Measurements from ENCODE around the gene FAM78B. TPM values are rescaled to one million over a fixed set of nuclear protein-coding genes. Genes with fewer than 3 reads are reported as not detected.

FAM78B gene
- total RNA-seq, 2 donors from 2014 or later: 2.3 to 4.2 TPM

GRCh38 chr1:166190400-166190799, 23.6 kb upstream of the FAM78B start:
- no peaks in the 10 kb centered on the region for H3K4me1 ChIP-seq (ENCODE audit: control insufficient read depth, insufficient read depth, low read length)
- Mint-ChIP-seq H3K4me3 (no peak overlapping the region), H3K36me3 (ENCODE audit: low read depth) (no peaks in the 10 kb centered on the region), H3K27ac (no peak overlapping the region), H3K27me3 (ENCODE audit: insufficient read depth) (peaks cover 3% of the 10 kb centered on the region), H3K9me3 (no peaks in the 10 kb centered on the region), H3K4me1 (peaks cover 2% of the 10 kb centered on the region)
- no peaks in the 10 kb centered on the region for H3K9me3 ChIP-seq (ENCODE audit: control insufficient read depth, low read length)
- no peak for DNase-seq
- no peak overlapping the region for H3K27ac ChIP-seq (ENCODE audit: low read depth, low read length)
- no peaks in the 10 kb centered on the region for H3K27me3 ChIP-seq (ENCODE audit: control insufficient read depth, insufficient read depth, low read length, poor library complexity, severe bottlenecking)
- no peak overlapping the region for H3K9ac ChIP-seq (ENCODE audit: extremely low read depth, low read length, poor library complexity, severe bottlenecking)
- no peak for TF ChIP-seq CTCF (conservative IDR thresholded peaks at IDR 0.05)
- no peaks in the 10 kb centered on the region for H3K36me3 ChIP-seq (ENCODE audit: control insufficient read depth, insufficient read depth, low read length)
- 92 to 93% methylated on average over 4 of the region's 4 CpGs for WGBS, 2 experiments (ENCODE audit: insufficient coverage in 1 of 2, insufficient read length in 1 of 2)
- no peak overlapping the region for H3K4me3 ChIP-seq (ENCODE audit: low read length)

- H3K27me3 Mint-ChIP-seq (ENCODE audit: insufficient read depth): peaks cover 2% of the 10 kb centered on the region
These were observed 22.3 kb upstream of the FAM78B start for GRCh38 chr1:166189126-166189525.

GRCh38 chr1:166185526-166185925, 18.7 kb upstream of the FAM78B start:
- H3K27me3 Mint-ChIP-seq (ENCODE audit: insufficient read depth): peaks cover 3% of the 10 kb centered on the region
- H3K27ac Mint-ChIP-seq: no peak overlapping the region
- Histone ChIP-seq H3K36me3 (ENCODE audit: control insufficient read depth, insufficient read depth, low read length) (no peaks in the 10 kb centered on the region), H3K27ac (ENCODE audit: low read depth, low read length) (no peak overlapping the region), H3K27me3 (ENCODE audit: control insufficient read depth, insufficient read depth, low read length, poor library complexity, severe bottlenecking) (no peaks in the 10 kb centered on the region), H3K9me3 (ENCODE audit: control insufficient read depth, low read length) (no peaks in the 10 kb centered on the region), H3K9ac (ENCODE audit: extremely low read depth, low read length, poor library complexity, severe bottlenecking) (no peak overlapping the region), H3K4me1 (ENCODE audit: control insufficient read depth, insufficient read depth, low read length) (no peaks in the 10 kb centered on the region), H3K4me3 (ENCODE audit: low read length) (no peak overlapping the region)
- no peak for TF ChIP-seq CTCF (conservative IDR thresholded peaks at IDR 0.05)
- no peaks in the 10 kb centered on the region for H3K36me3 Mint-ChIP-seq (ENCODE audit: low read depth)
- H3K9me3 Mint-ChIP-seq: no peaks in the 10 kb centered on the region
- DNase-seq: no peak
- no peak overlapping the region for H3K4me3 Mint-ChIP-seq
- WGBS, 2 experiments (ENCODE audit: insufficient coverage in 1 of 2, insufficient read length in 1 of 2): 87 to 100% methylated on average over 2 to 4 of the region's 4 CpGs
- H3K4me1 Mint-ChIP-seq: peaks cover 6% of the 10 kb centered on the region

More at GRCh38 chr1:166189126-166189525, 22.3 kb upstream of the FAM78B start:
- Mint-ChIP-seq H3K27ac (no peak overlapping the region), H3K36me3 (ENCODE audit: low read depth) (no peaks in the 10 kb centered on the region), H3K4me1 (no peaks in the 10 kb centered on the region), H3K4me3 (no peak overlapping the region), H3K9me3 (no peaks in the 10 kb centered on the region)
- TF ChIP-seq CTCF (conservative IDR thresholded peaks at IDR 0.05): no peak
- no peaks in the 10 kb centered on the region for H3K36me3 ChIP-seq (ENCODE audit: control insufficient read depth, insufficient read depth, low read length)
- no peak overlapping the region for H3K27ac ChIP-seq (ENCODE audit: low read depth, low read length)
- H3K4me1 ChIP-seq (ENCODE audit: control insufficient read depth, insufficient read depth, low read length): no peaks in the 10 kb centered on the region
- no peak overlapping the region for H3K4me3 ChIP-seq (ENCODE audit: low read length)
- no peak overlapping the region for H3K9ac ChIP-seq (ENCODE audit: extremely low read depth, low read length, poor library complexity, severe bottlenecking)
- DNase-seq: no peak
- no peaks in the 10 kb centered on the region for H3K27me3 ChIP-seq (ENCODE audit: control insufficient read depth, insufficient read depth, low read length, poor library complexity, severe bottlenecking)
- H3K9me3 ChIP-seq (ENCODE audit: control insufficient read depth, low read length): no peaks in the 10 kb centered on the region
- 85 to 87% methylated on average over 2 of the region's 2 CpGs for WGBS, 2 experiments (ENCODE audit: insufficient coverage in 1 of 2, insufficient read length in 1 of 2)
